DMS 273 (cell line): ENCODE measurements around the gene ATG2B.

Source experiments
- DNase-seq: peaks from one replicate; lab custom pipeline; 2025; ENCODE audit not compliant: unreplicated experiment; lab: John Stamatoyannopoulos, UW

ATG2B gene

DNA sequence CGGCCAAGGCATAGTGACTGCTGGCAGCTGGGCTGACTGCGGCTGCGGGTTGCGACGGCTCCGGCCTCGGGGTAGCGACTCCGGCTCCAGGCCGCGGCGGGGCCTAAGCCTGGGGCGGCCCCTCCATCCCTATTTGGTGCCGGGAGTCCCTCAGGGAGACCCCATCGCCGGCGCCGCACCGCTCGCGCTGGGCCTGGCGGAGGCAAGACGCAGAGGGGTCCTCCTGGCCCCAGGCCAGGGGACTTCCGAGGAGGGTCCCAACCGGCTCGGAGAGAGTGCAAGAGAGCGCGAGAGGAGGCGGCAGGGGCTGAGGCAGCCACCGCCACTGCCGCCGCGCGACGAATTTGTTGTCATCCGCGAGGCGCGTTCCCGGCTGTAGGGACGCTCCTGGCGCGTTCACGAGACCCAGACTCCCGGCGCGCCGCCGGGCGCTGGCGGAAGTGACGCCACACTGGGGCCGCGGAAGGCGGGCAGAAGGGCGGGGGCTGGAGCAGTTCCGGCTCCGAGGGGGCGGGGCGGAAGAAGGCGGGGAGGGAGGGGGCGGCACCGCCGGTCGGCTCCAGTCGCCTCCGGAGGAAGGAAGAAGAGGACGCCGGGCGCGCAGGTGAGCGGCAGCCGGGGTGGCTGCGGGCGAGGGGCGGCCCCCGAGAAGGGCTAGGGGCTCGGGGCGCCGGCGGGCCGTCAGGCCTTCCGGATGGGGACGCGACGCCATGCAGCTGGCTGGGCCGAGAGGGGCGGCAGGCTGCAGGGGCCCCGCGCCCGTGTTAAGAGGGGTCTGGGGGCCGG, at the start of gene ATG2B, which contains the start of gene GSKIP:
ATG2B (minus strand) TSS at position 377 of the 786 bp plus-strand sequence; CDS start at position 12, 365 bp downstream.
GSKIP (plus strand) TSS at position 562 of the 786 bp plus-strand sequence. CDS start 18,722 bp downstream, outside the sequence.
- peak; percentile 97 for DNase-seq

DNA sequence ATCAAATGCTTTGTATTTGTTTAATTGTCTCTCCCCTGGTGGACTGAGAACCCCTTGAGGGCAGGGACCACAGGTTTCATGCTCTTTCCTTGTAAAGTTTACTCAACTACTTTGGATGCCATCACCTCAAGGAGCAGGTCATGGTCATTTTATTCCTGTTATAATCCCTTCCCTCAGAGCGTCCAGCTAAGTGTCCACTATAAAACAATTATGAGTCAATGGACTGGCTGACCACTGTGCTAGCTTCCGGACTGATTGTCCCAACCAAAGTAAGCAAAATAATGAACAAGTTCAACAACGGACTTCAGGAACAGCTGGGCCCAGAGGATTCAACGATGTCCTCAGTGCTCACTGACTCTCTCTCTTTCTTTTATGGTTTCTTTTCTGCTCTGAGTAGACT, 47.0 kb upstream of the ATG2B start:
- no peak for DNase-seq

DNA sequence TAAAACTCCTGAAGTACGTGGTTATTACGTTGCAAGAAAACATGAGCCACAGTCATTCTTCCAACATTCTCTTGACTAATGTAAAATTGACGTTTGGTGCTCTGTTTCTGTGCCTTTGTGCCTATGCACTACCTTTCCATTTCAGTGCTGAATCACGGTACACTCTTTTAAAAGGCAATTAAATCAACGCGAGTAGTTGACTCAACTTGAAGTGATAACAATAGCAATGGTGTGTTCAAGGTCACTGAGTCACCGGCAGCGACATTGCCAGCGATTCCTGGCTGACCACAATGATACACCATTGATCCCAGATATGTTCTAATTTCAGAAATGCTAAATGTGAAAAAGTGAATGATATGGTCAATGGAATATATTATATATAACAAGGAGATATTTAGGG, 46.6 kb upstream of the ATG2B start:
- no peak for DNase-seq

DNA sequence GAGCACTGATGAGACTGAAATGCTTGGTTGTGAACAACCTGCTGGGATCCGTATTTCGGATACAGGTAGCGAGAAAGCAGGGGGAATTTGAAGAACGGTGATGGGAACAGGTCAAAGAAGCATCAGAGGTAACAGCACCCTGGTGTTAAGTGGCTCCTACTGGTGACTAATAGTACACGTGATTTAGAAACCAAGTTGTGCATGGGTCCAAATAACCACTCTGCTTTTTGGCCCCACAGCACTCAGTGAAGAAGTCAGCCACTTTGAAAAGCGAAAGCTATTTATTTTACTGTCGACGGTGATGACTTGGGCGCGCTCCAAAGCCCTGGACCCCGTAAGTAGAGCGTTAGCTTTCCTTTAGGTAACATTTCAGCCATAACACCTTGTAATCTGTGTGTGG, 45.5 kb upstream of the ATG2B start:
- DNase-seq, result no peak

GRCh38 chr14:96407935-96408570, 44.9 kb upstream of the ATG2B start:
- DNase-seq, result no peak

DNA sequence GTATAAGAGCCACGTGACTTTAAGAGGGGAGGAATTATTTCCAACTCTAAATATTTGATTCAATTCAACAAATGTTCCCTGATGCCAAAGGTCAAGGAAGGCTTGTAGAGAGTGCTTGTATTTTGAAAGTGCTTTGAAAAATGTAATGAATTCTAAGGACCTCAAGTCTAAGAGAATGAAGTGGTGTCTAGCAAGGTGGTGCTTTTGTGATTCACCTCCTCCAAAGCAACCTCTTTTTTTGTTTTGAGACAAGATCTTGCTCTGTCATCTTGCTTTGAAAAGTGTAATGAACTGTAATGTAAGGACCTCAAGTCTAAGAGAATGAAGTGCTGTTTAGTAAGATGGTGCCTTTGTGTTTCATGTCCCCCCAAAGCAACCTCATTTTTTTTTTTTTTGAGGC, 42.5 kb upstream of the ATG2B start:
- no peak for DNase-seq

GRCh38 chr14:96403409-96403808, 40.3 kb upstream of the ATG2B start:
- no peak for DNase-seq

GRCh38 chr14:96400495-96400894, 37.4 kb upstream of the ATG2B start:
- DNase-seq, result no peak

GRCh38 chr14:96399405-96399804, 36.3 kb upstream of the ATG2B start:
- DNase-seq, result no peak

DNA sequence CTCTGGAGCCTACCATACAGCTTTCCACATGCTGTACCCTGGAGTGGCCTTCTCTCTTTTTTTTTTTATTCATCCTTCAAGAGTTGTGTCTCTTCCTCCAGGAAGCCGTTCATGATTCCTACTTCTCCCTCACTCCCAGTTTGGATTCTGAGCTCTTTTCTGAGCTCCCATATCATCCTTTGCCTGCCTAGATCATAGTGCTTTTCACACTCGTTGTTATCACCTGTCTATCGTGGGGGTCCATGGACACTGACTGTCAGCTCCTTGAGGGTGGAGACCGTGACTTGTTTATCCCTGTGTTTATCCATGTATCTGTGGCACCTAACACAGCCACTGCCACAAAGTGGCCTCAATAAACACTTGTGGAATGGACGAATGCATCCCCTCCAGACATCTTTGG, 35.8 kb upstream of the ATG2B start:
- DNase-seq, result no peak

GRCh38 chr14:96398432-96398831, 35.3 kb upstream of the ATG2B start:
- DNase-seq, result no peak

DNA sequence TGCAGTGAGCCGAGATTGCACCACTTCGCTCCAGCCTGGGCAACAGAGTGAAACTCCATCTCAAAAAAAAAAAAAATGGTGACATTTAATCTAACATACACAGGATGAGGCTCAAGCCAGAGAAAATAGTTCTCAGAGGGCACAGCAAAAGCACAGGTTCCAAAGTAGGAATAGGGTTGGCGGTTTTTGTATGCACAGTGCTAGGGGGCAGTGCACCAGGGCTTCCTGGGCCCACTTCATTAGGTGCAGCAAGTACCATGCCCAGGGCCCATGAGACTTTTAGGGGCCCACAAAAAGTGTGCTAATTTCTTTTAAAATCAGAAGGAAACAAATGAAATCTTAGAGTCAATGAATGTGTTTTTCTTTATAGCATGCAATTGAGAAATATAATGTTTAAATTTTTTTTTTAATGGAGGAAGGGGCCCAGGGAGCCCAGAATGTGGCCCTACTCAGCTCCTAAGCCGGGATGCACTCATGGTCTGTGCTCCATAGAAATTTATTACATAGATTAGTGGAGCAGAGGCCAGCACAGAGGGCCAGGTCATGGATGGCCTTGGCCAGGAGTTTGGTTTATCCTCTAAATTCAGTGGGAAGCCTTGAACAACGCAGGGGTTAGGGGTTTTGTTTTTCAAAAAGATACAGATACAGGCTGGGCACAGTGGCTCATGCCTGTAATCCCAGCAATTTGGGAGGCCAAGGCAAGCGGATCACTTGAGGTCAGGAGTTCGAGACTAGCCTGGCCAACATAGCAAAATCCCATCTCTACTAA, 31.1 kb upstream of the ATG2B start:
- no peak for DNase-seq

DNA sequence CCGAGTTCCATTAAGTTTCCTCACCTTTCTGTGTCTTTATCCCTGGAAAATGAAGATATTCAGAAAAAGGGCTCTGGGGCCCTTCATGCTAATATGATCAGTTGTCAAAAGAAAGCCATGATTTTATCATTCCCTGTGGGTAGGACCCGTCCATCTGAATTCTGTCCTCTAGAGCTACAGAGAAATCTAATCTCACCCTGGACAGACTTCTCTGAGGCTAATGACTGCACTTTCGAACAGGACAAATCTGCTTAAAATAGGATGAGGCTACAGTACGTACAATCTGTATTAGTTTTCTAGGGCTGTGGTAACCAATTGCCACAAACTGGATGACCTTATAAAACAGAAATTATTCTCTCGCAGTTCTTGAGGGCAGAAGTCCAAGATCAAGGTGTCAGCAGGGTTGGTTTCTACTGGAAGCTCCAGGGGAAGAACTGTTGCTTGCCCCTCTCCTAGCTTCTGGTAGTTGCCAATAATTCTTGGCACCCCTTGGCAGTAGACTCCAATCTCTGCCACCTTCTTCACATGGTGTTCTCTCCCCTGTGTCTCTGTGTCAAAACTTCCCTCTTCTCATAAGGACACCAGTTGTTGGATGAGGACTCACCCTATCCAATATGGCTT, 30.0 kb upstream of the ATG2B start:
- DNase-seq, result no peak

GRCh38 chr14:96391293-96392118, 28.4 kb upstream of the ATG2B start:
- peak; percentile 96 for DNase-seq

- peak; percentile 47 for DNase-seq
These were observed 27.8 kb upstream of the ATG2B start for GRCh38 chr14:96390965-96391292.

GRCh38 chr14:96385385-96385784, 22.2 kb upstream of the ATG2B start:
- DNase-seq, result no peak

GRCh38 chr14:96384740-96385139, 21.6 kb upstream of the ATG2B start:
- no peak for DNase-seq

GRCh38 chr14:96384053-96384452, 20.9 kb upstream of the ATG2B start:
- no peak for DNase-seq

DNA sequence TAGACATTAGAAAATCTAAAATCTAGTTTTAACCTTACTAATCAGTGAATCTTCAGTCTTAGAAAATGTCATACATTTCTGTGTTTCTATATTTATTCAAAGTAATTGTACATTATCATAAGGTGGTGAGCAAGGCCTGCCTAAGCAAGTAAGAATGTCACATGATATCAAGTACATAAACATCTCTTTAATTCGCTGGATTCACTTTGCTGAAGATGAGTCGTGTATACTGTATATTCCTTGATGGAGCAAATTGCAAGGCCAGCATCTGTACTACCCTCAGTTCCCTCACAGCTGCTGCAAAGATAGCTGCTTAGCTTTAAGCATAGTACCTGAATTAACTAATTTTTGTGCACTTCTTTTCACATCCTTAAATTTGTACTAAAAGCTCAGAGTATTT, 20.3 kb upstream of the ATG2B start:
- DNase-seq, result no peak

DNA sequence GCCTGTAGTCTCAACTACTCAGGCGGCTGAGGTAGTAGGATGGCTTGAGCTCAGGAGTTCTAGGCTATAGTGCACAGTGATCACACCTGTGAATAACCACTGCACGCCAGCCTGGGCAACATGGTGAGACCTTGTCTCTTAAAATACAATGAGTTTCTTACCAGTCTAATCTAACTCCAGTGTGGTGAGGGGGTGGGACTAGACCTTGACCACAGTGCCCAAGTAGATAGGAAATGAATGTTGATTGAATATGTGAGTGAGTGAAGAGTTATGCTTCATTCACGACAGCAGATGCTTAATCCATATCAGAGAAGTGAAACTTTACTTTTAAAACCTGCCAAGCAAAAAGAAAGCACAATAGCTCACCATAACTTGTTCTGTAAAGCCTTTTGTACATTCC, 17.6 kb upstream of the ATG2B start:
- DNase-seq, result no peak

- DNase-seq, result no peak
These were observed 13.0 kb upstream of the ATG2B start for GRCh38 chr14:96376093-96376492.
